Measurements from ENCODE around the gene LY9. TPM values are rescaled to one million over a fixed set of nuclear protein-coding genes. Genes with fewer than 3 reads are reported as not detected.

The LY9 gene, protein sequence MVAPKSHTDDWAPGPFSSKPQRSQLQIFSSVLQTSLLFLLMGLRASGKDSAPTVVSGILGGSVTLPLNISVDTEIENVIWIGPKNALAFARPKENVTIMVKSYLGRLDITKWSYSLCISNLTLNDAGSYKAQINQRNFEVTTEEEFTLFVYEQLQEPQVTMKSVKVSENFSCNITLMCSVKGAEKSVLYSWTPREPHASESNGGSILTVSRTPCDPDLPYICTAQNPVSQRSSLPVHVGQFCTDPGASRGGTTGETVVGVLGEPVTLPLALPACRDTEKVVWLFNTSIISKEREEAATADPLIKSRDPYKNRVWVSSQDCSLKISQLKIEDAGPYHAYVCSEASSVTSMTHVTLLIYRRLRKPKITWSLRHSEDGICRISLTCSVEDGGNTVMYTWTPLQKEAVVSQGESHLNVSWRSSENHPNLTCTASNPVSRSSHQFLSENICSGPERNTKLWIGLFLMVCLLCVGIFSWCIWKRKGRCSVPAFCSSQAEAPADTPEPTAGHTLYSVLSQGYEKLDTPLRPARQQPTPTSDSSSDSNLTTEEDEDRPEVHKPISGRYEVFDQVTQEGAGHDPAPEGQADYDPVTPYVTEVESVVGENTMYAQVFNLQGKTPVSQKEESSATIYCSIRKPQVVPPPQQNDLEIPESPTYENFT
- 3.5 TPM for total RNA-seq
- 0.41 TPM for polyA plus RNA-seq (ENCODE audit: insufficient read depth, low read depth, low replicate concordance)
- long read RNA-seq, donor 1 = 0 reads
- long read RNA-seq, donor 2 = 0 reads
- long read RNA-seq, donor 3 = 0 reads
- long read RNA-seq, donor 4 = 0 reads
- long read RNA-seq, donor 5 = 0 reads
- long read RNA-seq, donor 6 = 0 reads
- long read RNA-seq, donor 7 = 0 reads
- long read RNA-seq, donor 8 = 0 reads
- long read RNA-seq, donor 9 = 0 reads
- long read RNA-seq, donor 10 = 0 reads

DNA sequence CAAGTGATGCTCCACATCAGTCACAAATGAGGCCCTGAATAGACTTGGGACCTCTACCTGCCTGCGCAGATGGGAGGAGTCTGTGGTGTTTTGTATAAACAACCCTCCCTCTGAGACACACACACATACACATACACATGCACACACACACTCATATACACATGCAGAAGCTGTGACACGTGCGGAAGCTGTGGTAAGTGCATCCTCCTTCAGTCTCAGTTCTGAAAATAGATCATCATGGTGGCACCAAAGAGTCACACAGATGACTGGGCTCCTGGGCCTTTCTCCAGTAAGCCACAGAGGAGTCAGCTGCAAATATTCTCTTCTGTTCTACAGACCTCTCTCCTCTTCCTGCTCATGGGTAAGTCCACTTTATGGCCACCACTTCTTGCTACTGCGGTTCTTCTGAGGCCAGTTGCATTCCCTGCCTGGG is at the start of gene LY9:
TSS of gene LY9 (plus strand) at position 224 of the 433 bp plus-strand sequence. CDS start at position 238, 14 bp downstream.
- Histone ChIP-seq H3K4me1 (ENCODE audit: control insufficient read depth in 2 of 3, insufficient read depth in 2 of 3, low read depth in 1 of 3, low read length in 3 of 3) (no peaks in the 10 kb centered on the region), H3K36me3 (ENCODE audit: control insufficient read depth in 2 of 3, insufficient read depth in 3 of 3, low read length in 3 of 3) (no peaks in the 10 kb centered on the region), H3K9me3 (ENCODE audit: control insufficient read depth in 2 of 3, insufficient read depth in 1 of 3, low read length in 3 of 3) (no peaks in the 10 kb centered on the region), H3K27ac (ENCODE audit: low read depth in 2 of 2, low read length in 2 of 2) (peak within 1 kb of the TSS in 1 of 2 donors; percentile 9), H3K27me3 (ENCODE audit: control insufficient read depth, insufficient read depth, low read length) (no peaks in the 10 kb centered on the region), H3K9ac (ENCODE audit: low read length in 3 of 3) (no peak within 1 kb of the TSS), H3K4me3 (ENCODE audit: low read length in 3 of 3) (no peak within 1 kb of the TSS)
- FAIRE-seq (no peak), DNase-seq (no peak)
- TF ChIP-seq, protein P1, sequence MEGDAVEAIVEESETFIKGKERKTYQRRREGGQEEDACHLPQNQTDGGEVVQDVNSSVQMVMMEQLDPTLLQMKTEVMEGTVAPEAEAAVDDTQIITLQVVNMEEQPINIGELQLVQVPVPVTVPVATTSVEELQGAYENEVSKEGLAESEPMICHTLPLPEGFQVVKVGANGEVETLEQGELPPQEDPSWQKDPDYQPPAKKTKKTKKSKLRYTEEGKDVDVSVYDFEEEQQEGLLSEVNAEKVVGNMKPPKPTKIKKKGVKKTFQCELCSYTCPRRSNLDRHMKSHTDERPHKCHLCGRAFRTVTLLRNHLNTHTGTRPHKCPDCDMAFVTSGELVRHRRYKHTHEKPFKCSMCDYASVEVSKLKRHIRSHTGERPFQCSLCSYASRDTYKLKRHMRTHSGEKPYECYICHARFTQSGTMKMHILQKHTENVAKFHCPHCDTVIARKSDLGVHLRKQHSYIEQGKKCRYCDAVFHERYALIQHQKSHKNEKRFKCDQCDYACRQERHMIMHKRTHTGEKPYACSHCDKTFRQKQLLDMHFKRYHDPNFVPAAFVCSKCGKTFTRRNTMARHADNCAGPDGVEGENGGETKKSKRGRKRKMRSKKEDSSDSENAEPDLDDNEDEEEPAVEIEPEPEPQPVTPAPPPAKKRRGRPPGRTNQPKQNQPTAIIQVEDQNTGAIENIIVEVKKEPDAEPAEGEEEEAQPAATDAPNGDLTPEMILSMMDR (IDR thresholded peaks at IDR 0.05; ENCODE audit: borderline replicate concordance, extremely low read depth, insufficient read depth) = no peak
- intact Hi-C loops (cut with DNase I) = no loop called here

DNA sequence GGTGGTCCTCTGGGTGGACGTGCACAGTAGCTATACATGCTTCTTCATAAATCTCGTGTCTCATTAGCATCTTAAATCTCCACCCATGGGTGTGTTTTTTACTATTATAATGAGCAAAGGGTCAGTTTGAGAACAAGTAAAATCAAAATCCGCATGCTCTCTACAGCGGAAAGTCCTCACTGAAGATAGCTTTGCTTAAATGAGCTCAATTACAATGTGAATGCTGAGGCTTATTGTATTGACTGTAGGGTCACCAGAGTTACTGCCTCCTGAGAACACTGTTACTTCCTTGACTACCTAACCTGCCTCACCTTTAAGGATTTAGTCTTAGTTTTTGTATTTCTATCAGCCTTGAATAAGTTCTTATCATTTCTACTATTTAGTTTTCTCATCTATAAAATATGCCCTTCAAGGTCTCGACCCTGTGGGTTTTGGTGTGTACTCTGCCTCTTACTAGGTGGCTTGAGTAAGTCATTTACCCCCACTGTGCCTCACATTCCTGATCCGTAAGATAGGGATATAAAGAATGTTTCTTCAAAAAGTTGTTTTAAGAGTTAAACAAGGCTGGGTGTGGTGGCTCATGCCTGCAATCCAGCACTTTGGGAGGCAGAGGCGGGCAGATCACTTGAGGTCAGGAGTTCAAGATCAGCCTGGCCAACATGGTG is 49.0 kb upstream of the LY9 start:
- Histone ChIP-seq H3K9ac (ENCODE audit: low read length in 3 of 3) (no peak overlapping the region), H3K36me3 (ENCODE audit: control insufficient read depth in 2 of 3, insufficient read depth in 3 of 3, low read length in 3 of 3) (no peaks in the 10 kb centered on the region), H3K27ac (ENCODE audit: low read depth in 2 of 2, low read length in 2 of 2) (no peak overlapping the region), H3K9me3 (ENCODE audit: control insufficient read depth in 2 of 3, insufficient read depth in 1 of 3, low read length in 3 of 3) (no peaks in the 10 kb centered on the region), H3K27me3 (ENCODE audit: control insufficient read depth, insufficient read depth, low read length) (no peaks in the 10 kb centered on the region), H3K4me1 (ENCODE audit: control insufficient read depth in 2 of 3, insufficient read depth in 2 of 3, low read depth in 1 of 3, low read length in 3 of 3) (no peaks in the 10 kb centered on the region), H3K4me3 (ENCODE audit: low read length in 3 of 3) (no peak overlapping the region)
- no peak for FAIRE-seq
- TF ChIP-seq, protein P1 (IDR thresholded peaks at IDR 0.05; ENCODE audit: borderline replicate concordance, extremely low read depth, insufficient read depth) = no peak
- no peak for DNase-seq
- intact Hi-C loops (cut with DNase I) = no loop called here

DNA sequence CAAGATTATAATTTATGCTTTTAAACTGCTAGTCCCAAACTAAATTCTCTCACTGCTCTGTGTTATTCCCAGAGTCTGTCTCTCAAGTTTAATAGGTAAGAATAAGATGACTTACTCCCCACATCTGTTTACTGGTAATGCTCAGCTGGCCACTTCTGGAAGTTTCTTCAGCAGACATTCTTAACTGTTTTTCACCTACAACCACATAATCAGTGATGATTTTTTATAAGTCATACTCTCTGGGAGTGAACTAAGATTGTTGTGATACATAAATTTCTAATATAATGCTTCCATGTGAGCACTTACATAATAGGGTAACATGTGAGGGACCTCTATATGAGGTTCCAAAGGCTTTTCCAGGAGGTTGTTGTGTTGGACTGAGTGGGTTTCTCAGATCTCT is 48.3 kb upstream of the LY9 start:
- Histone ChIP-seq H3K9ac (ENCODE audit: low read length in 3 of 3) (no peak overlapping the region), H3K9me3 (ENCODE audit: control insufficient read depth in 2 of 3, insufficient read depth in 1 of 3, low read length in 3 of 3) (no peaks in the 10 kb centered on the region), H3K36me3 (ENCODE audit: control insufficient read depth in 2 of 3, insufficient read depth in 3 of 3, low read length in 3 of 3) (no peaks in the 10 kb centered on the region), H3K4me3 (ENCODE audit: low read length in 3 of 3) (no peak overlapping the region), H3K27ac (ENCODE audit: low read depth in 2 of 2, low read length in 2 of 2) (no peak overlapping the region), H3K27me3 (ENCODE audit: control insufficient read depth, insufficient read depth, low read length) (no peaks in the 10 kb centered on the region), H3K4me1 (ENCODE audit: control insufficient read depth in 2 of 3, insufficient read depth in 2 of 3, low read depth in 1 of 3, low read length in 3 of 3) (no peaks in the 10 kb centered on the region)
- intact Hi-C loops (cut with DNase I) = no loop called here
- FAIRE-seq = no peak
- DNase-seq = no peak
- TF ChIP-seq, protein P1 (IDR thresholded peaks at IDR 0.05; ENCODE audit: borderline replicate concordance, extremely low read depth, insufficient read depth) = no peak
